HG03460 (cell line): ENCODE measurements around the gene FKBP5.
"Not testable (repeated sequence)": the region's sequence is repeated elsewhere in the genome, so short reads cannot be mapped to it uniquely, and the experiment has no call there.

Experiments used
- ATAC-seq: cut with Tn5 transposase; IDR thresholded peaks from one replicate; pipeline ENCODE4 v1.9.1; 2021; ENCODE audit not compliant: unreplicated experiment

Gene FKBP5

GRCh38 chr6:35550437-35550836, 138.3 kb downstream of the FKBP5 start:
- no peak for ATAC-seq

GRCh38 chr6:35547676-35548075, 141.0 kb downstream of the FKBP5 start:
- ATAC-seq = no peak

- ATAC-seq = no peak
Observed at GRCh38 chr6:35544769-35545361, 143.8 kb downstream of the FKBP5 start.

GRCh38 chr6:35543459-35544193, 145.1 kb downstream of the FKBP5 start:
- no peak for ATAC-seq

GRCh38 chr6:35541836-35542235, 146.9 kb downstream of the FKBP5 start:
- ATAC-seq = no peak

GRCh38 chr6:35539223-35539622, 149.5 kb downstream of the FKBP5 start:
- ATAC-seq = no peak

- not testable (repeated sequence) for ATAC-seq
Observed at GRCh38 chr6:35535847-35536246, 152.9 kb downstream of the FKBP5 start.

- ATAC-seq = no peak
Observed at GRCh38 chr6:35534407-35535170, 154.1 kb downstream of the FKBP5 start.

GRCh38 chr6:35533981-35534380, 154.7 kb downstream of the FKBP5 start:
- no peak for ATAC-seq

GRCh38 chr6:35532126-35532525, 156.6 kb downstream of the FKBP5 start:
- no peak for ATAC-seq

GRCh38 chr6:35524380-35525020, 164.2 kb downstream of the FKBP5 start:
- ATAC-seq = no peak
